ENCODE measurements around the gene MAP3K6. TPM values are rescaled to one million over a fixed set of nuclear protein-coding genes. Genes with fewer than 3 reads are reported as not detected.
A peak's percentile ranks its signal among the peaks of the same experiment; 100 is the strongest.

MAP3K6 gene
- total RNA-seq, 2 donors from 2014 or later = 5.5 to 14.7 TPM

DNA sequence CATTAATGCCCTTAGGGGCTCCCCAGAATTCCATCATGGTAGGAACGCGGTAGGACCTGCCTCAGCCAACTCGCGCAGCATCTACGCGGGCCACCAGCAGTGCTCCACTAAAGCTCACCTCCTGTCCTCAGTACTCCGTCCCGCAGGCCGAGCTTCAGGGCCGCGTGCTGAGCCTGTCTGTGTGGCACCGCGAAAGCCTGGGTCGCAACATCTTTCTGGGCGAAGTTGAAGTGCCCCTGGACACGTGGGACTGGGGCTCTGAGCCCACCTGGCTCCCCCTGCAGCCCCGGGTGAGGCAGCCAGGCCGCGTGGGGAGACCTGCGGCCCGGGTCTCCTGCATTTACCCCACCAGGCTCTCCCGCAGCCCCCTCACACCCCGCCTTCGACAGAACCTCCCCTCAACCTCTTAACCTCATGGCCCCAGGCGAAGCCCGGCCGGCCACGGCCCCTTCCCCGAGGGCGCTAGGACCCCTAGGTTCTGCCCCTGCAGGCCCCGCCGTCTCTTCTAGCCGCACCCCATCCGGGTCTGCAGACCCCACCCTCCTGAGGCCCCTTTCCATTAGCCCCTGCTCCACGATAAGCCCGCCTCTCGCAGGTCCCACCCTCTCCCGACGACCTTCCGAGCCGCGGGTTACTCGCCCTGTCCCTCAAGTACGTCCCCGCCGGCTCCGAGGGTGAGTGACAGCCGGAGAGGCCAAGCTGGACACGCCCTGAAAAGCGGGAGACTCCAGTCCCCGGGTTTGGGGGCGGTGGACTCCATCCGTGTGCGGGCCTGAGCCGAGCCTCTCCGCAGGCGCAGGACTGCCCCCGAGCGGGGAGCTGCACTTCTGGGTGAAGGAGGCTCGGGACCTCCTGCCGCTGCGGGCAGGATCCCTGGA lies 15.9 kb downstream of the MAP3K6 start:
- H3K9me3 Mint-ChIP-seq = no peaks in the 10 kb centered on the region
- no peak overlapping the region for H3K27ac Mint-ChIP-seq
- DNase-seq (ENCODE audit: low spot score in 2 of 2) (no peak), ATAC-seq (no peak)
- no peaks in the 10 kb centered on the region for H3K36me3 Mint-ChIP-seq

- DNase-seq (ENCODE audit: low spot score in 2 of 2) = no peak
Measured at GRCh38 chr1:27349784-27350662, 16.7 kb downstream of the MAP3K6 start.

DNA sequence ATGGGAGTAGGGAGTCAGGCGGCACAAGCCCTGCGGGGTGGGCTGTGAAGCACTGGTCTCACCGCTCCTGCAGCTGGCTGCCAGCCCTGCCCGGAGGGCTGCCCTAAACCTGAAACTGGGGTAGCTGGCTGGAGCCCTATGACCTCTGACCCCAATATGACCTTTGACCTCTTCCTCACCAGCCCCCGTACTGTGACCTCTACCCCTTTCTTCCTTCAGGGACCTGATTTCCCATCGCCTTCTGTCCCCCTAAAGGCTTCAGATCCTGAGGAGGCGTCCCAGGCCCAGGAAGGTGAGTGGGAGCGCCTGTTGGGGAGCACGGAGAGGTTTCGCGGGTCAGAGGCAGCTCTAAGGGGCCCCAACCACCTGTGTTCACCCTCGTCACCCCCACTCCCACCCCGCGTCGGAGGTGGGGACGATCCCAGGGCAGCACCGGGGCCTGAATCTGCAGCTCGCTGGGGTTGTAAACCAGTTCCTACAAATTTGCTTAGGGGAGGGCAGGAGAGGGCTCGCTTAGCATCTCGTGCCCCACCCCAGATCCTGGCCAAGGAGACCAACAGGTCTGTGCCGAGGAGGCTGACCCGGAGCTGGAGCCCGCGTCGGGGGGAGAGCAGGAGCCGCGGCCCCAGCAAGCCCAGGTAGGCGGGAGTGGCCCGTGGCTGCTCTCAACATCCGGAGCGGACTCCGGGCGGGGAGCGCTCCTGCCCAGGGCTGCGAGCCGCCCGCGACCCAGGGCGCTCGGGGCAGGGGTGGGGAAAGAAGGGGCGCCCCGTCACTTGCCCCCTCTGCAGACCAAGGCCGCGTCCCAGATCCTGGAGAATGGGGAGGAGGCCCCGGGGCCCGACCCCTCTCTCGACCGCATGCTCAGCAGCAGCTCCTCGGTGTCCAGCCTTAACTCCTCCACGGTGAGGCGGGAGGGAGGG lies 17.6 kb downstream of the MAP3K6 start:
- DNase-seq (ENCODE audit: low spot score in 2 of 2) = no peak
- Mint-ChIP-seq H3K27ac (no peak overlapping the region), H3K9me3 (no peaks in the 10 kb centered on the region), H3K36me3 (no peaks in the 10 kb centered on the region)
- ATAC-seq = peak; percentile 76 to 78

More at GRCh38 chr1:27349784-27350662, 16.7 kb downstream of the MAP3K6 start:
- Mint-ChIP-seq H3K27ac (no peak overlapping the region), H3K36me3 (no peaks in the 10 kb centered on the region), H3K9me3 (no peaks in the 10 kb centered on the region)
- ATAC-seq = peak; percentile 71 to 83

GRCh38 chr1:27346991-27347624 lies 19.7 kb downstream of the MAP3K6 start:
- no peak for DNase-seq (ENCODE audit: low spot score in 2 of 2)
- Mint-ChIP-seq H3K9me3 (no peaks in the 10 kb centered on the region), H3K36me3 (peaks cover 0 to 7% of the 10 kb centered on the region in 2 donors), H3K27ac (no peak overlapping the region)
- ATAC-seq = no peak

- Mint-ChIP-seq H3K36me3 (peaks cover 0 to 8% of the 10 kb centered on the region in 2 donors), H3K27ac (peak overlapping the region in 1 of 2 donors; percentile 41), H3K9me3 (no peaks in the 10 kb centered on the region)
- DNase-seq (ENCODE audit: low spot score in 2 of 2) (no peak), ATAC-seq (no peak)
Measured at GRCh38 chr1:27346357-27346756, 20.4 kb downstream of the MAP3K6 start.

DNA sequence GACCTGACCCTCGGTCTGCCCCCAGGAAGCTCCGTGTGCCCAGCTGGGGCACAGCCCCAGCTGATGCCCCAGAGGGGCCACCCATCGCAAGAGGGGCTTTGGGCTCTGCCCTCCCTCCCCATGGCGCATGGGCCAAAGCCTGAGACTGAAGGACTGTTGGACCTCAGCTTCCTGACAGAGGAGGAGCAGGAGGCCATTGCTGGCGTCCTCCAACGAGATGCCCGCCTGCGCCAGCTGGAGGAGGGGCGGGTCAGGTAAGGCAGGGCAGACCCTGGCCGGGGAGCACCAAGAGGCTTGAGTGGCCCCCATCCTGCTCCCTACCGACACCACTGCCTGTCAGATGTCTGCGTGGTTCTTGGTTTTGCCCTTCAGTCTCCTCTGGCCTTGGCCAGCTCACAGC lies 21.5 kb downstream of the MAP3K6 start:
- no peak for ATAC-seq
- no peak for DNase-seq (ENCODE audit: low spot score in 2 of 2)
- peaks cover 0 to 8% of the 10 kb centered on the region in 2 donors for H3K36me3 Mint-ChIP-seq
- peak overlapping the region; percentile 33 to 88 for H3K27ac Mint-ChIP-seq
- no peaks in the 10 kb centered on the region for H3K9me3 Mint-ChIP-seq

DNA sequence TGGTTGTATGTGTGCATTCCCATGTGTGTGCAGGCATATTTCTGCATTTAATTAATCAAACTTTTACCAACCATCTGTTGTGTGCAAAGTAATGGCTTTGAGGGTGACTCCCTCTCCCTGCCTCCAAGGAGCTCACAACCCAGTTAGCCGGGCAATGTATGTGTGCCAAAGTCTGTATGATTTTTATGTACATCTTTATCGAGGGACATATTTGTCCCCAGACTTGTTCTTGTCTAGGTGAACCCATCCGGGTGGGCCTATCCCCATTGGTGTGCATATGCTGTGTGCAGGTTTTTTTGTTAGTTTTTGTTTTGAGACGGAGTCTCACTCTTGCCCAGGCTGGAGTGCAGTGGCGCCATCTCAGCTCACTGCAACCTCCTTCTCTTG lies 23.1 kb downstream of the MAP3K6 start:
- H3K36me3 Mint-ChIP-seq = peaks cover 0 to 8% of the 10 kb centered on the region in 2 donors
- ATAC-seq (no peak), DNase-seq (ENCODE audit: low spot score in 2 of 2) (no peak)
- H3K27ac Mint-ChIP-seq = peak overlapping the region; percentile 77 to 93
- H3K9me3 Mint-ChIP-seq = no peaks in the 10 kb centered on the region

- peaks cover 0 to 8% of the 10 kb centered on the region in 2 donors for H3K36me3 Mint-ChIP-seq
- no peaks in the 10 kb centered on the region for H3K9me3 Mint-ChIP-seq
- peak in 1 of 2 donors; percentile 51 for DNase-seq (ENCODE audit: low spot score in 2 of 2)
- peak; percentile 55 to 57 for ATAC-seq
- H3K27ac Mint-ChIP-seq = peak overlapping the region; percentile 77 to 93
Measured at GRCh38 chr1:27342778-27343638, 23.8 kb downstream of the MAP3K6 start.

GRCh38 chr1:27342391-27342777 lies 24.4 kb downstream of the MAP3K6 start:
- H3K9me3 Mint-ChIP-seq = no peaks in the 10 kb centered on the region

DNA sequence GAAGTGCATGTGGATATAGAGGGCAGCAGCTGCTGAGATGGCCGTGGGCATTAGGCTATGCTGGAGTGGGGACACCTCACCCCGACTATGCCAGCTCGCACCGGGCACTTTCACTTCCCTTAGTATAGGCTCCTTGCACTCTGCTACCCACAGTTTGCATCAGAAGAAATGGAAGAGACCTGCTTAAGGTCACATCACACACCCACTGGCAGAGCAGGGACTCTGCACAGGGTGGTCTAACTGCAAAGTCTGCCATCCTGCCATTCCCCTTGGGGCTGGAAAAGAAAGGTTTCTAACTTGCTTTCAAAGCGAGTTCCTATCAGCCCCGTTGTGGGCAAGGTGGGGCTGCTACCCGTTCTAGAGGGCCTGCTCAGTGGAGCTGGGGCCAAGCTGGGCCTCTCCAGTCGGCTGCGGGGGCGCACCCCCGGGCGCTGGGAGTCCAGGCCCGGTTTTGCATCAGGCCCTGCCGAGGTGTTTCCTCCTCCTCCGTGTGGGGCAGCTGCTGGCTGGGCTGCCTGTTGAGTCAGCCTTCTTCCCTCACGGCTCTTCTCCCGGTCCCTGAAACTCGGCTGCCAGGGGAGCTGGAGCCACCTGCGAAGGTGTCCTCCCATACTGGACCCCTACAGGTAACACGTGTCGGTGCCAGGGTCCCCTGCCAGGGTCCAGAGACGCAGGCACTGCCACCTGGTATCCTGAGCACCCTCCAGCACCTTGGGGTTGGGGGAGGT lies 25.1 kb downstream of the MAP3K6 start, which contains the start of gene SYTL1:
Gene SYTL1 (plus strand): TSS at position 498 of the 728 bp plus-strand sequence. CDS start 3,313 bp downstream, outside the sequence.
- Mint-ChIP-seq H3K9me3 (no peaks in the 10 kb centered on the region), H3K27ac (peak within 1 kb of the TSS; percentile 84 to 93), H3K36me3 (peaks cover under 1 to 8% of the 10 kb centered on the region in 2 donors)
- ATAC-seq (peak; percentile 57 to 71), DNase-seq (ENCODE audit: low spot score in 2 of 2) (peak; percentile 70 to 71)

More at GRCh38 chr1:27342391-27342777, 24.4 kb downstream of the MAP3K6 start:
- DNase-seq (ENCODE audit: low spot score in 2 of 2) (no peak), ATAC-seq (peak; percentile 63 to 74)
- Mint-ChIP-seq H3K36me3 (peaks cover 0 to 8% of the 10 kb centered on the region in 2 donors), H3K27ac (peak overlapping the region; percentile 77 to 93)

GRCh38 chr1:27339213-27339612 lies 27.5 kb downstream of the MAP3K6 start:
- DNase-seq (ENCODE audit: low spot score in 2 of 2) = no peak
- H3K36me3 Mint-ChIP-seq = peaks cover 5 to 8% of the 10 kb centered on the region in 2 donors
- ATAC-seq = no peak
- no peaks in the 10 kb centered on the region for H3K9me3 Mint-ChIP-seq
- H3K27ac Mint-ChIP-seq = peak overlapping the region; percentile 81 to 93

DNA sequence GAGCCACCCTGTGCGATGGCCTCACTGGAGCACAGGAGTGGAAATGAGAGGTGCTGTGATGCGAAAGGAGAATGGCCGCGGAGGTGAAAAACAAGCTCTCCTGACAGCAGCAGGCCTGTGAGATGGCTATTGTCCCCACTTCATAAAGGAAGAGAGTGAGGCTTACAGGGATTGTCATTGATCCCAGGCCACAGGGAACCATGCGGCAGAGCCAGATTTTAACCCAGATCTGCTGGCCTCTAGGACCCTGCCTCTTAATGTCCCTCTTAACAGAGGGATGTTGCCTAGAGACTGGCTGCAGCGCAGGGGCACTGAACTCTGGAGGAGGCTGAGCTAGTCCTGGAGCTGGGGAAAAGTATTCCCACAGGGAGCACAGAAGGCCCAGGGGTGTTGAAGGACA lies 28.0 kb downstream of the MAP3K6 start:
- H3K9me3 Mint-ChIP-seq = no peaks in the 10 kb centered on the region
- ATAC-seq = no peak
- peak overlapping the region; percentile 81 to 93 for H3K27ac Mint-ChIP-seq
- DNase-seq (ENCODE audit: low spot score in 2 of 2) = no peak
- peaks cover 5 to 8% of the 10 kb centered on the region in 2 donors for H3K36me3 Mint-ChIP-seq

DNA sequence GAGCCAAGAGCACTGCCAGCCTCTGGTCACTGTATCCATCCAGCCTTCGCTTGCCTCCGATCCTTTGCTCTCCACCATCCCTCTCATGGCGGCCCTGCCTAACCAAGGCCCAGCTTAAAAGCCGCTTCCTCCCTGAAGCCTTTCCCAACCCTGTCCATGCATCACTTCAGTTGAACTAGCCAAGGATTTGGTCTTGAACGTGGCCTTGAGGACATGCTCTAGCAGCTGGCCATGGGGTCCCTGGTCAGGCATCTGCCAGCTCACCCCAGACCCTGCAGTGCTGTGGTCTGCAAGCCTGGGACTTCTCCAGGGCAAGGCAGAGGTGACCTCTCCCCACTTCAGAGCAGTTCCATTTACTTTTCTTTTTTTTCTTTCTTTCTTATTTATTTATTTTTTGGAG lies 30.0 kb downstream of the MAP3K6 start:
- no peak for ATAC-seq
- no peaks in the 10 kb centered on the region for H3K9me3 Mint-ChIP-seq
- peaks cover 0 to 5% of the 10 kb centered on the region in 2 donors for H3K36me3 Mint-ChIP-seq
- no peak overlapping the region for H3K27ac Mint-ChIP-seq
- DNase-seq (ENCODE audit: low spot score in 2 of 2) = no peak
